IMR-90 (cell line): Measurements from ENCODE around the gene RAD51.

Experiments
- BHLHE40 ChIP-seq: fragments of 150-350 bp; IDR thresholded peaks from 2 replicates; pipeline ENCODE4 v1.6.1; 2016; ENCODE audit warnings: mild to moderate bottlenecking, low read depth, low read length
- CEBPB ChIP-seq: IDR thresholded peaks from 2 replicates; pipeline ENCODE4 v1.6.1; 2012; ENCODE audit warnings: low read depth, low read length, improper control_type of control experiment
- CTCF ChIP-seq: conservative IDR thresholded peaks from 2 replicates; pipeline ENCODE4 v1.5.1; 2012; ENCODE audit warnings: mild to moderate bottlenecking, low read depth, low read length, improper control_type of control experiment
- POLR2A ChIP-seq: IDR thresholded peaks from 2 replicates; pipeline ENCODE4 v1.6.1; 2012; ENCODE audit warnings: mild to moderate bottlenecking, low read depth, low read length
- SMC3 ChIP-seq: fragments of 150-350 bp; IDR thresholded peaks from 2 replicates; pipeline ENCODE4 v1.6.1; 2016; ENCODE audit warnings: low read depth, mild to moderate bottlenecking, antibody characterized with exemption, low read length, moderate library complexity

GRCh38 chr15:40770147-40770721 lies 75.3 kb downstream of the RAD51 start:
- TF ChIP-seq POLR2A (no peak), CTCF (no peak), CEBPB (no peak), SMC3 (no peak), BHLHE40 (no peak)
